Ammon's horn (tissue), 1 donor: ENCODE measurements around the gene AQP10.
A peak's percentile ranks its signal among the peaks of the same experiment; 100 is the strongest.
"Not testable (repeated sequence)": the region's sequence is repeated elsewhere in the genome, so short reads cannot be mapped to it uniquely, and the experiment has no call there.

Experiments used
- DNase-seq: peaks from one replicate; pipeline ENCODE4 v3.0.0-alpha.2; 2016; ENCODE audit warnings: low spot score

AQP10 gene

GRCh38 chr1:154344977-154345837, 24.3 kb downstream of the AQP10 start:
- no peak for DNase-seq

GRCh38 chr1:154346276-154346917, 25.5 kb downstream of the AQP10 start:
- no peak for DNase-seq

DNA sequence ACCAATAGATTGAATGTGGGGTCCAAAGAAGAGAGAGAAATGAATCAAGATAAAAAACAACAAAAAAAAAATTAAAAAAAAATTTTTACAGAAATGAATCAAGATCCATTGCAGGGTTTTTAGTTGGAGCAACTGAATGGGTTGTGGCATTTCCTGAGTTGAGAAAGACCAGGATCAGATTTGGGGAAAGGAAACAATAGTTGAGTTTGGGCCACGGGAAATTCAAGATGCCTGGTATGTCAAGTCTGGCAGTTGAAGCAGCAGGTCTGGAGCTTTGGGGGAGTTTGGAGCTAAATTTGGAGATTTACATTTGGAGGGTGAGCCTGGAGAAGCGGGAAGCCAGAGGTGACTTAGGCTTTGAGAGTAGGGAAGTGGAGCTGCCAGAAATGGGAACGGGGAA, 27.1 kb downstream of the AQP10 start:
- DNase-seq = no peak

DNA sequence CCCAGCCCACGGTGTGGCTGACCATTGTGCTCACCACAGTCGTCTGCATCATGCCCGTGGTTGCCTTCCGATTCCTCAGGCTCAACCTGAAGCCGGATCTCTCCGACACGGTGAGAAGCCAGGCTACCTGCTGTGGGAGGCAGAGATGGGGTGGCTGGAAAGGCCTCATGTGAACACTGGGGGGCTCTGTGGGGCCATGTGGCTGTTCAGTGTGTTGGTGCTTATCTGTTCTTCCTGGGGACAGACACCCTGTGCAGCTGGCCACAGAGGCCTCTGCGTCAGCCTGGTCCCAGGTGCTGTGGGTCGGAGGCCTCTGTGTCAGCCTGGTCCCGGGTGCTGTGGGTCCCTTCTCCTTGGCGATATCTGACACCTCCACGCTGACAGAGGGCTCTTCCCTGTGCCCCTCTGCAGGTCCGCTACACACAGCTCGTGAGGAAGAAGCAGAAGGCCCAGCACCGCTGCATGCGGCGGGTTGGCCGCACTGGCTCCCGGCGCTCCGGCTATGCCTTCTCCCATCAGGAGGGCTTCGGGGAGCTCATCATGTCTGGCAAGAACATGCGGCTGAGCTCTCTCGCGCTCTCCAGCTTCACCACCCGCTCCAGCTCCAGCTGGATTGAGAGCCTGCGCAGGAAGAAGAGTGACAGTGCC, 27.7 kb downstream of the AQP10 start:
- DNase-seq = no peak

DNA sequence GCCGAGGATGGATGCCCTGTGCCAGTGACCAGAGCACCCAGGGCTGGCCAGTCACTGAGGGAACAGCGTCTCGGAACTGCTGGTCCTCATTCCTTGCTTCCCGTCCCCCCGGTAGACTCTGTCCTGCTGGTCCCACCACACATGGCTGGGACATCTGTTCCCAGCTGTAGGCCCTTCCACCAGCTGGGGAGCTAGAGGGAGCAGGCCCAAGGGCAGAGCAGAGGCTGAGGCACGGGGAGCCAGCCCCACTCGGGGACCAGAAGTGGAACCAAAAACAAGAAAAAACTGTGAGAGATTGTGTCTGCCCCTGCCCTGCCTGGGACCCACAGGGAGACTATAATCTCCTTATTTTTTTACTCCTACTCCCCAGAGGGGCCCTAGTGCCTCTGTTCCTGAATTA, 28.2 kb downstream of the AQP10 start:
- DNase-seq = no peak

DNA sequence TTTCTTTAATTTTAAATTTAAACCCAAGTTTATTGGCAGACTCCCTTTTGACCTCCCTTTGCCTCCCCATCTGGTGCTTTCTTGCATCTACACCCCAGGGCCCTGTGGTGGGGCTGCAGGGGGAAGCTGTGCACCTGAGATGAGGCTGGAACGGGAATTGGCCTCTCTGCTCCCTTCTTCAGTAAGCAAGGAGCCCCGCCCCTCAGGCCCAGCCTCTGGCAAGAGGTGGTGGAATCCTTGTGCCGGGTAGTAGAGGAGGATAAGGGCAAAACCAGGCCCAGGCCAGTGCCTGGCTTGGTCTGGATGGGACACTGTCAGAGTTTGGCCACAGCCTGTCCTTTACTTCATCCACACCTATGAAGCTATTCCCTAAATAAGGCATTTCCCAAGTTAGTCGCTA, 29.5 kb downstream of the AQP10 start:
- no peak for DNase-seq

DNA sequence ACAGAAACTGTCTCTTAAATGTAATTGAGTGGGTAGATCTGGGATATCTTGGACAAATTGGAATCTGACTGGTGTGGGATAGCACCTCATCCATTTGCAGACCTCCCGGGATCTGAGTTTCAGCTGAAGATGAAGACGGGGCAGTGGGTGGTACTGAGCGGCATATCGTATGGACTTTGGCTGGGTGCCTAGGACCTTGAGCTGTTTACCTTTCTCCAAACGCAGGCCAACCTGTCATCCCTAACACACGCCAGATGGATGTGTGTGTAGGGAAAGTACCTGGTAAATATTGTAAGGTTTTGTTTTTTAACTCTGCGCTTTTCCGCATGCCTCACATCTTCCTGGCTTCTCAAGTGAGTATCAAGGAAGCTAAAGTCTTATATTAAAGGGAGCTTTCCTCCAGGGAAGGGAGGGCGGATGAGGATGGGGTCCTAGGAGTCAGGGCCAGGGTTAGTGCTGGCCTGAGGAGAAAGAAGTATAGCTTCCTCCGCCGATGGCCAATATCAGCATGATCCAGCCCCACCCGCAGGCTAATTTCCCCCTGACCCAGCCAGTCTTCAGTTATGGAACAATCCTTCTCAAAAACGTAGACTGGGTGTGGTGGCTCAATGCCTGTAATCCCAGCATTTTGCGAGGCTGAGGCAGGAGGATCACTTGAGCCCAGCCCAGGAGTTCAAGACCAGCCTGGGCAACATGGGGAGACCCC, 30.6 kb downstream of the AQP10 start:
- no peak for DNase-seq

- no peak for DNase-seq
Observed at GRCh38 chr1:154352245-154352580, 31.3 kb downstream of the AQP10 start.

GRCh38 chr1:154352581-154353459, 31.9 kb downstream of the AQP10 start:
- peak; percentile 63 for DNase-seq

GRCh38 chr1:154353460-154353904, 32.6 kb downstream of the AQP10 start:
- DNase-seq = no peak

DNA sequence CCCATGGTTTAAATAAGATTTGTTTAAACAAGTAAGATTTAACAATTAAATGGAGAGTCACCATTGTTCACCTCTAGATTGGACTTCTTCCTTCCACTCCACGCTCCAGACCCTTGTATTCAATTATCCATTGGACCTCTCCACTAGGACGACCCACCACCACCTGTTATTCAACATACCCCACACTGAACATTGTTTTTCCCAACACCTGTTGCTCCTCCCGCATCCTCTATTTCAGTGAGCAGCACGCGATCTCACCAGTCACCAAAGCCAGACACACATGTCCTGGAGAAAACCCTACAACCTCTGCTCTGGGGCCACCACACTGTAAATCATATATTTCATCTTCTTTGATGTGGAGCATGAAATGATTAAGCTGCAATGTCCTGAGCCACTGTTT, 33.1 kb downstream of the AQP10 start:
- DNase-seq = no peak

- no peak for DNase-seq
Observed at GRCh38 chr1:154358519-154358918, 37.6 kb downstream of the AQP10 start.

DNA sequence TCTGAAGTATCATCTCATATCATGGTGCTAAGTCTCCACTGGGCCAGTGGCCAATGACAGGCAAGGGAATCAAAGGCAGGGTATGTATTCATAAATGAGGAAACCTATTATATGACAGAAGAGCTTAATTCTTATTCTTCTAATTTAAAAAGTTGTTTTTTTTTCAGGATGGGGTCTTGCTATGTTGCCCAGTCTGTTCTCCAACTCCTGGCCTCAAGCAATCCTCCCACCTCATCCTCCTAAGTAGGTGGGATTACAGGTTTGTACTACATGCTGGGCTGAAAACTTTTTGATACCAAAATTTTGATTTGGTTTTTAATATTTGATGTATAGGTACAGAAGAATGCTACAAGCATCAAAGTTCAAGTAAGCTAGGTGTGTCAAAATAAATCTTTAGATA, 39.4 kb downstream of the AQP10 start:
- DNase-seq = no peak

GRCh38 chr1:154360881-154361280, 40.0 kb downstream of the AQP10 start:
- not testable (repeated sequence) for DNase-seq

GRCh38 chr1:154361357-154361756, 40.5 kb downstream of the AQP10 start:
- no peak for DNase-seq

DNA sequence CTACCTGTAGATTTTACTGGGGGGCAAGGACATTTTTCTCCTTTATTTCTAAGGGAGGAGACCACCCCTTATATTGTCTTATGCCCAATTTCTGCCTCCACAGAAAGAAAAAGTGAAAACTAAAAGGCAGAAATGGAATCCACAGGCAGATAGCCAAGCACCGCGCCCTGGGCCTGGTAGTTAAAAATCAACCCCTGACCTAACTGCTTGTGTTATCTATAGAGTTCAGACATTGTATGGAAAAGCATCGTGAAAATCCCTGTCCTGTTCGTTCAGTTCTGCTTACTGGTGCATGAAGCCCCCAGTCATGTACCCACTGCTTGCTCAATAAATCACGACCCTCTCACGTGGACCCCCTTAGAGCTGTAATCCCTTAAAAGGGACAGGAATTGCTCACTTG, 50.5 kb downstream of the AQP10 start:
- DNase-seq = no peak

DNA sequence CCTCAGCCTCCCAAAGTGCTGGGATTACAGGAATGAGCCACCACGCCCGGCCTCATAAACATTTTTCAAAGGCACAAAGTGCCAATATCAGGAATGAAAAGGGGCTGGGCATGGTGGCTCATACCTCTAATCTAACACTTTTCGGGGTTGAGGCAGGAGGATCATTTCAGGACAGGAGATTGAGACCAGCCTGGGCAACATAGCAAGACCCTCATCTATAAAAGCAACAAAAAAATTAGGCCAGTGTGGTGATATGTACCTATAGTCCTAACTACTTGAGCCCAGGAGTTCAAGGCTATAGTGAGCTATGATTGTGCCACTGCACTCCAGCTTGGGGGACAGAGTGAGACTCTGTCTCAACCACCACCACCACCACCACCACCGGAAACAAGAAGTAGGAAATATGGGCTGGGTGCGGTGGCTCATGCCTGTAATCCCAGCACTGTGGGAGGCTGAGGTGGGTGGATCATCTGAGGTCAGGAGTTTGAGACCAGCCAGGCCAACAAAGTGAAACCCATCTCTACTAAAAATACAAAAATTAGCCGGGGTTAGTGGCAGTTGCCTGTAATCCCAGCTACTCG, 53.0 kb downstream of the AQP10 start:
- not testable (repeated sequence) for DNase-seq
